ENCODE measurements around the gene CYP27B1.
A peak's percentile ranks its signal among the peaks of the same experiment; 100 is the strongest.

Gene CYP27B1

GRCh38 chr12:57765698-57766463, 997 bp downstream of the CYP27B1 start:
- no peak for DNase-seq (ENCODE audit: low read depth in 2 of 2)

DNA sequence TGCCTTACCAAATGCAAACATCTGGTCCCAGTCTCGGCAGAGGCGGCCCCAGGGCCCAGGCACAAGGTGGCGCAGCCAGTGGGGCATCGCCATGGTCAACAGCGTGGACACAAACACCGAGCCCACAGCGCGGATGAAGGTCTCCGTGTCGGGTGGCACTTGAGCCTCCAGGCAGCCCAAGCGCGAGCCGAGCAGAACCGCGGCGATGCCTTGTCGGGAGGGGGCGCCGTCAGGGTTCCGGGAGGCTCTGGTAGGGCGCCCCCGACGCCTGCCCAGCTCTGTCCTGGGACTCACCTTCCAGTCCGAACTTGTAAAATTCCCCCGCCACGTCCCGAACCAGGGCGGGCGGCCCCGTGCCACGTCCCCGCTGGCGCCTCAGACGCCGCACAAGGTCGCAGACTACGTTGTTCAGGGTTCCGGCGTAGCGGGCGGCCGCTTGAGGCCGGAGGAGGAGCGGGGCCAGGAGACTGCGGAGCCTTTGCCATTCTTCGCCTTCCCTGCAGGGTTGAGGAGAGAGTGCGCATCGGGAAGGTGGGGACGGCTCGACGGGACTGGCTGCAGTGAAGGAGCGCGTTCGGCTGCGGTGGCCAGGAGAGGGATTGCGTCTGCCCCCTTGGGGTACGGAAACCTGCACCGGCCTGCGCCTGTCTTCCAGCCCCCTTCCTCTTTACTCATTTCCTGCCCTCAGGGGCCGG, 1.7 kb downstream of the CYP27B1 start:
- peak in 1 of 2 donors; percentile 35 for DNase-seq (ENCODE audit: low read depth in 2 of 2)

DNA sequence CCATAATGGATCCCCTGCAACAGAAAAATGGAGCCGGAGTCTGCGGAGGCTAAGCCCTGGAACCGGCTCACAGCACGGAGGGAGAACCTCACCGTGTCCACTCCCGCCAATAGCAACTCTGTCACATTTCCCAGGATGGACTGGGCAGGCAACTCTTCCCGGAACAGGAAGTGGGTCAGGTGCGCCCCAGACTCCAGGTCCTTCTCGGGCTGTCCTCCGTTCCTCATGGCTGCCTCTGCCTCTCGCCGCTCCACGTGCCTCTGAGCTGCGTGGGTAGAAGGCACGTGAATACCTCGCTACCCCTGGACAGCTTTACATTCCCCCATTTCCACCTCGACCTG, 2.2 kb downstream of the CYP27B1 start:
- DNase-seq (ENCODE audit: low read depth in 2 of 2) = no peak

DNA sequence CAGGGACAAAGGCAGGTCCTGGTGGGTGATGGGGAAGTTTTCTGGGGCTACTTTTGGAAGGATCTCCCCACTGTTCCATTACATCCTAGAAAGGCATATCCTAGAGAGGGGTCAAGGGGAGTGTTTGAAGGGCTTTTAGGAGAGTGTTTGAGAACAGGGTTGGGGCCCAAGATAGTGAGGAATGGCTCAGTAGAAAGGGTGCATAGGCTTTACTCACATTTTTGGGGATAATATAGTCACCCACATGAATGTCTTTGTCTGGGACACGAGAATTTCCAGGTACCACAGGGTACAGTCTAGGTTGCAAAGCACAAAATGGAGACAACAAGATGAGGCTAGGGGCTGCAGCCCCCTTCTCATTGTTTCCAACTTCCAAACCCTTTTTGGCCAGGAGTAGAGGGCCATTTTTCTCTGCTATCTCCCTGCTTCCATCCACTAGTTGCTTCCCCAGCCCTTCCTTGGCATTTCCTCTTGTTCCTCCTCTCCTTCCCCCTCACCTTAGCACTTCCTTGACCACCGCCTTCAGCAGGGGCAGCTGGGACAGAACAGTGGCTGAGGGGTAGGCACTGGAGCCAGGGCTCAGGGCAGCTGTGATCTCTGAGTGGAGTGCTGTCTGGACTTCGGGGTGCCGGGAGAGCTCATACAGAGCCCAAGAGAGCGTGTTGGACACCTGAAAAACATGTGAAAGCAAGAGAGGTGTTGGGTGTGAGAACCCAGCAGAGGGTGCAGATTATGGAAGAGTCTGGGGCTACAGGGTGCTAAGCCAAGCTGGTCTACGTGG, 2.8 kb downstream of the CYP27B1 start:
- no peak for DNase-seq (ENCODE audit: low read depth in 2 of 2)

- no peak for DNase-seq (ENCODE audit: low read depth in 2 of 2)
Measured at GRCh38 chr12:57762463-57762862, 4.4 kb downstream of the CYP27B1 start.

GRCh38 chr12:57761391-57761998, 5.4 kb downstream of the CYP27B1 start:
- DNase-seq (ENCODE audit: low read depth in 2 of 2) = no peak

GRCh38 chr12:57760347-57760982, 6.4 kb downstream of the CYP27B1 start:
- no peak for DNase-seq (ENCODE audit: low read depth in 2 of 2)

DNA sequence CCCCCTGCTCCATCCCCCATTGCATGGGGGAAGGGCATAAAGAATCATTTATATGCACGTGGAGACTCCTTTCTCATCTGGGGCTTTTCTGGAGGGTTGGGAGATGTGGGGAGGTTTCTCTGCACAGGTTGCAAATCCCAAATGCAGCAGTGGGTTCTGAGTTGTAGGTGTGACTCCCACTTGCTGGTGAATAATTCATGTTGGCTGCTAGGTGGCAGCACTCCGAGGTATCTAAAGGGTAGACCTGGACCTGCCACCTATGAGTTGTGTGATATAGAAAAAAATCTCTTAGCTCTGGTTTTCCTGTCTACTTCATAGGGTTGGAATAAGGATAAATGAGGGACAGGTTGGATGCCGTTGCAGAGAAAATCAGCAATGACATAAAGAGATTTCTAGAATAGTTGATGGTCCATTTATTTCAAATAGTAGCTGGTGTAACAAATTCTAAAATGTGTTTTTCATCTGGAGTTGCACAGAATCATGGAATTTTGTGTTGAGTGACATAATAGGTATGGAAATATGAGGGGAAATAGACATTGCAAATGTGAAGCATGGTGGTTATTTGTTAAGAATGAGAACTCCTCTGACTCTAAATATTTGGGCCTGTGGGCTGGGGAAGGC, 7.4 kb downstream of the CYP27B1 start:
- no peak for DNase-seq (ENCODE audit: low read depth in 2 of 2)

DNA sequence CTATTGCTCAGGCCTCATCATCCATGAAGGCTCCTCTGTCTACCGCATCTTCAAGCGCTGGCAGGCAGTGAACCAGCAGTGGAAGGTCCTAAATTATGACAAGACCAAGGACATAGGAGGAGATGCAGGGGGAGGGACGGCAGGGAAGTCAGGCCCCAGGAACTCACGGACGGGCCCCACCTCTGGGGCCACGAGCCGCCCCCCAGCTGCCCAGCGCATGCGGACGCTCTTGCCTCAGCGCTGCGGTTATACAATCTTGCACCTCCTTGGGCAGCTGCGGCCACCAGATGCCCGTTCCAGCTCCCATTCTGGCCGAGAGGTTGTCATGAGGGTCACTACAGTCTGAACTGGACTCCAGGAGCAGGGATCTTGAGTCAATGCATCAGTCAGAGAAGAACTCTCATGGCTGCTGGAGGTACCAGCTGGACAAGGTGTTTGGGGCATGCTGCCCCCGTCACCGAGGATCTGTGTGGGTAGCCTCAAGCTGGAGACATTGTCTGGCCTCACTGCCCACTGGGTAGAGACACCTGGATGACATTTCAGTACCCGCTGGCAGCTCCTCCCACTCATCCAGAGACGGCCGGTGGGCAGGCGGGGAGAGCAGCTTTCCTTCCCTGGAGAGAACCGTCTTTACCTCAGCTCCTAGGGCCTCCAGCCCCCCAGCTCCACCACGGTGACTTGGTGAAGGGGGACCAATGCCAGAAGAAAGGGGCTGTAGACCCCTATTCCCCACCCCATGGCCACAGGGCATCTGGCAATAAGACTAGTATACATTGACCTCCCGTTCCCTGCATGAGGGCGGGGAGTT, 8.1 kb downstream of the CYP27B1 start:
- no peak for DNase-seq (ENCODE audit: low read depth in 2 of 2)

DNA sequence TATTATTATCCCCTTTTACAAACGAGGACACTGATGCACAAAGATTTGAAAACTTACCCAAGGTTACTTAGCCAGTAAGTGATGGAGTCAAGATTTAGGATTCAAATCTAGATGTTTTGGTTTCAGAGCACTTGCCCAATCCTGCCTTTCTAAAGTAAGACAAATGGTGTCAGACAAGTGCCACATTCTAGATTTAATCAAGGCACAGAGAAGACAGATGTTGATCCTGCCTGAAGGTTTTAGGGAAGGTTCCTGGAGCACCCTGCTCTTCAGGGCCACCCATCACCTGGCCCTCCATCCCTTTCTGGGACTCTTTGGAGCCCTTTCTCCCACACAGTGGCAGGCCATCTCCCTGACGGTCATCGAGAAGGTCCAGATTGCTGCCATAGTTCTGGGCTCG, 9.1 kb downstream of the CYP27B1 start:
- no peak for DNase-seq (ENCODE audit: low read depth in 2 of 2)

DNA sequence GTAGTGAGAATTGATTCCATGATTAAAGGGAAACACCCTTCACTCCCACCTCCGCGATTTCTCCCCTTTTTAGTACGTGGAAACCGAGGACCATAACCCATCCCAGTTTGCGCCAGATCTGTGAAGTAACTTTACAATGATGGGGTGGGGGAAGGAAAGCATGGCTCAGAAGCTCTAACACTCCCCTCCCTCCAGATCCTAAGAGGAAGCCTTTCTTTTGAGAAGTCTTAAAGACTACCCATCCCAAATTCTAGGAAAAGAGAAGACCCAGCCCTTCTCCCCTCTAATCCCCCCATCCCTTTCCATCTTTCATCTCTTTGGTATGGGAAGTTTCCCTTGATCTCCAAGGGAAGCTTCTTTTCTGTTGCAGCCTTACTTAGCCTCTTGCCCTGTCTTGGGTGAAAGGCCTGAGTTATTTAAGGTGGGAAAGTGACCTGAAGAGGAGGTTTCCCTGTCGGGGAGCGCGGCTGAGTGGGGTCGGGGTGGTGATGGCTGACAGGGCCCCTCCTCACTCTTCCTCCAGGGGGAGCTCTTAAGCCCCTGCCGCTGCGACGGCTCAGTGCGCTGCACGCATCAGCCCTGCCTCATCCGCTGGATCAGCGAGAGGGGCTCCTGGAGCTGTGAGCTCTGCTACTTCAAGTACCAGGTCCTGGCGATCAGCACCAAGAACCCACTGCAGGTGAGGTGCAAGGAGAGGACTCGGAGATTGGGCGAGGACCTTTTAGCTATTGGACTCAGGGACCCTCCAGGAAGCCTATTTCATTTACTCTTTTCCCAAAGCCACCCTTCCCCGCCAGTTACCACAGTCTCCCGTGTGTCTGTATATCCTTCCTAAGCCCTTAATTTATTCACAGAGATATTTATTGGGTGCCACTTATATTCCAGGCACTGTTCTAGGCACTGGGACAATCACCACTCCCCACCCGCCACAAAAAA, 10.2 kb downstream of the CYP27B1 start:
- DNase-seq (ENCODE audit: low read depth in 2 of 2) = peak in 1 of 2 donors; percentile 42

DNA sequence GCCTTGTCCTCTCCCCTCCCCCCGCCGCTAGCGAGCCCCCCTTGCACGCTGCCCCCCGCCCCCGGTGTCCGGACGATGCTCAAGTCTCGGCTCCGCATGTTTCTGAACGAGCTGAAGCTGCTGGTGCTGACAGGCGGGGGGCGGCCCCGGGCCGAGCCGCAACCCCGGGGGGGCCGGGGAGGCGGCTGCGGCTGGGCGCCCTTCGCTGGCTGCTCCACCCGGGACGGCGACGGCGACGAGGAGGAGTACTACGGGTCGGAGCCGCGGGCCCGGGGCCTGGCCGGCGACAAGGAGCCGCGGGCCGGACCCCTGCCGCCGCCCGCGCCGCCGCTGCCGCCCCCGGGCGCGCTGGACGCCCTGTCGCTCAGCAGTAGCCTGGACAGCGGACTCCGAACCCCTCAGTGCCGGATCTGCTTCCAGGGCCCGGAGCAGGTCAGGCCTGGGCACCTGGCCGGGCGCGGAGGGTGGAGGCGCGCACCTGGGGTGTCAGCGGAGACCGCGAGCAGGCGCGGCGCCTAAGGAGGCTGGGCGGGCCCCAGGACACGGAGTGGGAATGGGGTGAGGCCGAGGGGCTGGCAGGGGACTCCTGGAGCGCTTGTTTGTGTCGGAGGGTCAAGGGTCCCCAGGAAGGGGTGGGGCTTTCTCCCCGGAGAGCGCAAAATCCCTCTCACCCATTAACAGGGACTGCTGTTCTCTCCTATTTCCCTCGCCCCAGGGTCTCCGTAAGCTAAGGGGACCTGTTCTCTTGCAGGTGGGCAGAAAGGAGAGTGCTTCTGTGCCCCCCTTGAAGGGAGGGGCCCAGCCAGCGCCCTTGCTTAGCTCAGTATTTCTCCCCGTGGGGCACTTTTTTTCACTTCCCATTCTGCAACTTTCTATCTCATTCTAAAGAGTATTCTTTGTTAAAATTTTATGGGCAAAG, 11.2 kb downstream of the CYP27B1 start:
- no peak for DNase-seq (ENCODE audit: low read depth in 2 of 2)

GRCh38 chr12:57755194-57755453, 11.8 kb downstream of the CYP27B1 start:
- DNase-seq (ENCODE audit: low read depth in 2 of 2) = no peak

- peak; percentile 60 to 68 for DNase-seq (ENCODE audit: low read depth in 2 of 2)
Measured at GRCh38 chr12:57754411-57755193, 12.3 kb downstream of the CYP27B1 start, which contains the start of gene MARCHF9. TSS of gene MARCHF9 (plus strand) at chr12:57755103. CDS start at chr12:57755529, 426 bp downstream.

DNA sequence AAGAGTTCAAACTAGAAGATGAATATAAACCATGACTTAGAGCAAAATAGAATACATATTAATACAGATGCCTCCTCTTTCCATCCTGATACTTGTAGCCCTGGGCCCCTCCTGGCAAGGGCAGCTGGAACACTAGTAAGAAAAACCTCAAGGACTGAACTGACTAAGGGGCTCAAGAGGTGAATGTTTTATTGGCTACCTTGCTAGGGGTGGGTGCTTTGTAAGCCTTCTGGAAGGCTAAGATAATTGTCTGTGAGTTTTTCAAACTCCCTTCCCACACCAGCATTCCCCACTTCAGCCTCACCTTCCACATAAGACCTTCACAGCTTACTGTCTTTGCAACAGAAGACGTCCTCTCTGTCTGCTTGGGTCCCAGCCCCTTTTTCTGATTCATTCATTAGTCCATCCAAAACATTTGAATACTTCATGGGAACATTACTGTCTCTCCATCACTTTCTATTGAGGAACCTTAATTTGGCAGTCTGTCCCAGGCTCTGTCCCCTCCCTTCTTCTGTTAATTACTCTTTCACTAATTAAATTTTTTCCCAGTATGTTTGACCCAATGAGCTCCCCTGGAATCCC, 13.0 kb downstream of the CYP27B1 start:
- no peak for DNase-seq (ENCODE audit: low read depth in 2 of 2)

DNA sequence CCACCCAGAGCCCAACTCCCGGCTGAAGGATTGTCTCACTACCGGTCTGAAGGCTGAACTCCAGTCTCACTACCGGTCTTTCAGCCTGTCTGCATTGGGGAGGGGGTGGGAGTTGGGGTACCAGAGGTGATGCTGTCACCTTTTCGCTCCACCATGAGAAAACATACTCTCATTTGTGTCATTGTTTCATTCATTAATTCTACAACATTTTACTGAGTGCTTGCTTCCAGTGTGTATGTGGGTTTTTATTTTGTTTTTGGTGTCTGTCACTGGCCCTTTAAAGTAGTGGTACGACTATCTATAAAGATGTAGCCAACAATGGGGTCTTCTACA, 14.2 kb downstream of the CYP27B1 start:
- no peak for DNase-seq (ENCODE audit: low read depth in 2 of 2)
